Measurements from ENCODE around the gene GAREM2. TPM values are rescaled to one million over a fixed set of nuclear protein-coding genes. Genes with fewer than 3 reads are reported as not detected.

GAREM2 gene
- polyA plus RNA-seq, 4 donors: 6.2 to 9.0 (median 6.9) TPM

- no peak for DNase-seq (ENCODE audit: low read depth in 4 of 4, low spot score in 3 of 4)
Measured at GRCh38 chr2:26185954-26186770, 13.3 kb downstream of the GAREM2 start.

GRCh38 chr2:26187114-26187513, 14.2 kb downstream of the GAREM2 start:
- no peak for DNase-seq (ENCODE audit: low read depth in 4 of 4, low spot score in 3 of 4)

GRCh38 chr2:26187537-26188104, 14.7 kb downstream of the GAREM2 start:
- no peak for DNase-seq (ENCODE audit: low read depth in 4 of 4, low spot score in 3 of 4)

GRCh38 chr2:26189123-26189522, 16.2 kb downstream of the GAREM2 start:
- DNase-seq (ENCODE audit: low read depth in 4 of 4, low spot score in 3 of 4): no peak

- DNase-seq (ENCODE audit: low read depth in 4 of 4, low spot score in 3 of 4): no peak
Measured at GRCh38 chr2:26189751-26190150, 16.9 kb downstream of the GAREM2 start.

GRCh38 chr2:26190369-26190768, 17.5 kb downstream of the GAREM2 start:
- no peak for DNase-seq (ENCODE audit: low read depth in 4 of 4, low spot score in 3 of 4)

GRCh38 chr2:26191316-26192159, 18.6 kb downstream of the GAREM2 start:
- DNase-seq (ENCODE audit: low read depth in 4 of 4, low spot score in 3 of 4): no peak

- no peak for DNase-seq (ENCODE audit: low read depth in 4 of 4, low spot score in 3 of 4)
Measured at GRCh38 chr2:26193578-26194231, 20.8 kb downstream of the GAREM2 start.

GRCh38 chr2:26195040-26195984, 22.4 kb downstream of the GAREM2 start:
- no peak for DNase-seq (ENCODE audit: low read depth in 4 of 4, low spot score in 3 of 4)

- DNase-seq (ENCODE audit: low read depth in 4 of 4, low spot score in 3 of 4): no peak
Measured at GRCh38 chr2:26196683-26197418, 24.0 kb downstream of the GAREM2 start.

GRCh38 chr2:26197516-26197915, 24.6 kb downstream of the GAREM2 start:
- DNase-seq (ENCODE audit: low read depth in 4 of 4, low spot score in 3 of 4): no peak

- no peak for DNase-seq (ENCODE audit: low read depth in 4 of 4, low spot score in 3 of 4)
Measured at GRCh38 chr2:26202981-26203490, 30.1 kb downstream of the GAREM2 start.

- no peak for DNase-seq (ENCODE audit: low read depth in 4 of 4, low spot score in 3 of 4)
Measured at GRCh38 chr2:26203906-26204305, 31.0 kb downstream of the GAREM2 start.

- no peak for DNase-seq (ENCODE audit: low read depth in 4 of 4, low spot score in 3 of 4)
Measured at GRCh38 chr2:26212011-26212410, 39.1 kb downstream of the GAREM2 start.

GRCh38 chr2:26214759-26215158, 41.9 kb downstream of the GAREM2 start:
- no peak for DNase-seq (ENCODE audit: low read depth in 4 of 4, low spot score in 3 of 4)

GRCh38 chr2:26215833-26216232, 42.9 kb downstream of the GAREM2 start:
- no peak for DNase-seq (ENCODE audit: low read depth in 4 of 4, low spot score in 3 of 4)

GRCh38 chr2:26216587-26216986, 43.7 kb downstream of the GAREM2 start:
- no peak for DNase-seq (ENCODE audit: low read depth in 4 of 4, low spot score in 3 of 4)

- DNase-seq (ENCODE audit: low read depth in 4 of 4, low spot score in 3 of 4): no peak
Measured at GRCh38 chr2:26217720-26218119, 44.8 kb downstream of the GAREM2 start.

GRCh38 chr2:26223018-26223417, 50.1 kb downstream of the GAREM2 start:
- DNase-seq (ENCODE audit: low read depth in 4 of 4, low spot score in 3 of 4): no peak
